ENCODE results near the gene TAX1BP1. TPM values are rescaled to one million over a fixed set of nuclear protein-coding genes. Genes with fewer than 3 reads are reported as not detected.

The TAX1BP1 gene
- total RNA-seq, 1 donor from 2014 or later: 83.6 TPM

- DNase-seq (ENCODE audit: low read depth): no peak
- Histone ChIP-seq H3K27me3 (ENCODE audit: control insufficient read depth, insufficient read depth, low read length) (no peaks in the 10 kb centered on the region), H3K36me3 (ENCODE audit: control insufficient read depth, insufficient read depth, low read length) (no peaks in the 10 kb centered on the region), H3K4me3 (ENCODE audit: low read depth, low read length) (no peak overlapping the region)
- TF ChIP-seq, protein P1, sequence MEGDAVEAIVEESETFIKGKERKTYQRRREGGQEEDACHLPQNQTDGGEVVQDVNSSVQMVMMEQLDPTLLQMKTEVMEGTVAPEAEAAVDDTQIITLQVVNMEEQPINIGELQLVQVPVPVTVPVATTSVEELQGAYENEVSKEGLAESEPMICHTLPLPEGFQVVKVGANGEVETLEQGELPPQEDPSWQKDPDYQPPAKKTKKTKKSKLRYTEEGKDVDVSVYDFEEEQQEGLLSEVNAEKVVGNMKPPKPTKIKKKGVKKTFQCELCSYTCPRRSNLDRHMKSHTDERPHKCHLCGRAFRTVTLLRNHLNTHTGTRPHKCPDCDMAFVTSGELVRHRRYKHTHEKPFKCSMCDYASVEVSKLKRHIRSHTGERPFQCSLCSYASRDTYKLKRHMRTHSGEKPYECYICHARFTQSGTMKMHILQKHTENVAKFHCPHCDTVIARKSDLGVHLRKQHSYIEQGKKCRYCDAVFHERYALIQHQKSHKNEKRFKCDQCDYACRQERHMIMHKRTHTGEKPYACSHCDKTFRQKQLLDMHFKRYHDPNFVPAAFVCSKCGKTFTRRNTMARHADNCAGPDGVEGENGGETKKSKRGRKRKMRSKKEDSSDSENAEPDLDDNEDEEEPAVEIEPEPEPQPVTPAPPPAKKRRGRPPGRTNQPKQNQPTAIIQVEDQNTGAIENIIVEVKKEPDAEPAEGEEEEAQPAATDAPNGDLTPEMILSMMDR (IDR thresholded peaks at IDR 0.05; ENCODE audit: insufficient read depth, low read length, poor library complexity, severe bottlenecking): no peak
These were observed 132.7 kb downstream of the TAX1BP1 start for GRCh38 chr7:27872356-27873275.

DNA sequence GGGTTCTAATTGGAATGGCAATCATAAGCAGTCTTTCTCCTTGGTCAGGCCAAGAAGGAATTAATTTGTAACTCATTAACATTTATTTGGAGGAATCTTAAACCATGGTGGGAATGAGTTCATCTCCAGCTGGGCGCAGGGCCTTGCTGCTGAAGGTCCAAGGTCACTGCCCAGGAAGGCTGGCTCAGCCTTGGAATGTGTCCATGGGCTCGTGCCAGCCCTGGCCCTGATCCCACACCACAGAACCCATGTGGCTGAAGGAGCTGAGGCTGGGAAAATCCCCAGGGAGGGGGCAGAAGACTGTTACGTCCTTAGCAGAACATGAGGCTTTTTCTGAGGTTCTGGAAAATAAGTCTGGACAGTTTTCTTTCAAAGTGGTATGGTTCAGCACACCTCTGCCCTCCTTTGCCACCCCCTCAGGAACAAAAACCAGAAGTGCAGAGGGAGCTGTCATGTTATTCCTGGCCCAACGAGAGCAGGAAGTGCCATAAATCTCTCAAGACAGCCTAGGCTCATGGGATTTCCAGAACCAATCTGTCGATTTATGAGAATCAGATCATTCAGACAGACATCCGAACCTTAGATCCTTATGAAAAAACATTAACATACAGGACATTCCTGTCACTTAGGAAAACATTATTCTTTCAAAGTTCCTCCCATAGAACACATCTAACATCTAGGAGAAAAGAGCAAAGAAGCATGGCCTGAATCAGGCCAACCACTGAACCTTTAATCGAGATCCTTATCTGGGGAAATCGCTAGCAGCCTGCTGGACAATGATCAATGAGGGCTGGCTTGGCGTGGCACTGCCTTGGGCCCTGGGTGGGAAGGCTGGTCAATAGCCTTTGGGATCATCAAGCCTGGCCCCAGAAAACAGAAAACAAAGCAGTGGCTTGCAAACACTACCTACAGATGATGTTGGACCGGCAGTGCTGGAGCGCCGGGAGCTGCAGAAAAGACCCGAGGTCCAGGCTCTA is 134.3 kb downstream of the TAX1BP1 start:
- DNase-seq (ENCODE audit: low read depth): peak; percentile 92

GRCh38 chr7:27875061-27875460 is 135.1 kb downstream of the TAX1BP1 start:
- no peak for DNase-seq (ENCODE audit: low read depth)
- no peak overlapping the region for H3K4me3 ChIP-seq (ENCODE audit: low read depth, low read length)
- no peaks in the 10 kb centered on the region for H3K36me3 ChIP-seq (ENCODE audit: control insufficient read depth, insufficient read depth, low read length)
- TF ChIP-seq, protein P1 (IDR thresholded peaks at IDR 0.05; ENCODE audit: insufficient read depth, low read length, poor library complexity, severe bottlenecking): no peak
- no peaks in the 10 kb centered on the region for H3K27me3 ChIP-seq (ENCODE audit: control insufficient read depth, insufficient read depth, low read length)

More for the DNA sequence above, 134.3 kb downstream of the TAX1BP1 start:
- no peak overlapping the region for H3K4me3 ChIP-seq (ENCODE audit: low read depth, low read length)
- TF ChIP-seq, protein P1 (IDR thresholded peaks at IDR 0.05; ENCODE audit: insufficient read depth, low read length, poor library complexity, severe bottlenecking): no peak
- no peaks in the 10 kb centered on the region for H3K36me3 ChIP-seq (ENCODE audit: control insufficient read depth, insufficient read depth, low read length)
- H3K27me3 ChIP-seq (ENCODE audit: control insufficient read depth, insufficient read depth, low read length): no peaks in the 10 kb centered on the region

DNA sequence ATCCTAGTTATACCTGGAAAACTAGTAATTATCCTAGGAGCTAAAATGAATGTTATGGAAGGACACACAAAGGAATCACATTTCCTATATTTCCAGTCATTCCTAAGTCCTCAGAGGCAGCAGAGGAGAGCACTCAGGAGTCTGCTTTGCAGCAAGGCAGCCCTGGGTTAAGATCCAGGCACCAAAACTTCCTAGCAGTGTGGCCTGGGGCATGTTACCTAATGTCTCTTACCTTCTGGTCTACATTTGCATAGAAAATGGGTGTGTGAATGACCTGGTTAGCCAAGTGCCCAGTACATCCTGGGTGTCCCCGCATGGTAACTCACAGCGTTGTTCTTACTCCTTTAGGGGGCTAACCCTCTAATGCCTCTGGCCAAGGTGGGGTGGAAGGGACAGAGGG is 135.9 kb downstream of the TAX1BP1 start:
- DNase-seq (ENCODE audit: low read depth): no peak
- no peaks in the 10 kb centered on the region for H3K27me3 ChIP-seq (ENCODE audit: control insufficient read depth, insufficient read depth, low read length)
- H3K36me3 ChIP-seq (ENCODE audit: control insufficient read depth, insufficient read depth, low read length): no peaks in the 10 kb centered on the region
- TF ChIP-seq, protein P1 (IDR thresholded peaks at IDR 0.05; ENCODE audit: insufficient read depth, low read length, poor library complexity, severe bottlenecking): no peak
- no peak overlapping the region for H3K4me3 ChIP-seq (ENCODE audit: low read depth, low read length)

DNA sequence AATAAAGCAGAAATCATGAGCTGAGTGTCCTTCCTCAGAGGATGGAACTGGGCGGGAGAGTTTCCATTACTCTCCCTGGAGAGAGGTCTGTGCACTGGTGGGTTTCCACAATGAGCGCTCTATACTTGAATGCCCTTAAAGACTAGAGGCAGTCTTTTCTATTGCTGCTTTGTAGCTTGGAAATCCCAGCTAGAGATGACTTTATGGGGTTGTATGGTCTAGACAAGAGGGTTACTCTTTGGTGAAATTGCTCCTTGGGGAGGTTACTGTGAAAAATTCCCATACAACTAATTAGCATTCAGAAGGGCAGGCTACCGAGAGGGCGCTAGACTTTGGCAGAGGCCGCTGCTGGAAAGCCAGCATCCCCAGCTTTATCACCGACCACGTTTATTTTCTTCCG is 136.8 kb downstream of the TAX1BP1 start:
- no peaks in the 10 kb centered on the region for H3K27me3 ChIP-seq (ENCODE audit: control insufficient read depth, insufficient read depth, low read length)
- TF ChIP-seq, protein P1 (IDR thresholded peaks at IDR 0.05; ENCODE audit: insufficient read depth, low read length, poor library complexity, severe bottlenecking): no peak
- no peak for DNase-seq (ENCODE audit: low read depth)
- no peaks in the 10 kb centered on the region for H3K36me3 ChIP-seq (ENCODE audit: control insufficient read depth, insufficient read depth, low read length)
- H3K4me3 ChIP-seq (ENCODE audit: low read depth, low read length): no peak overlapping the region

Other genes starting within 250 kb of the TAX1BP1 start
- 44.3 and 47.0 TPM in 2 replicates for gene HIBADH, start 77.3 kb upstream of the TAX1BP1 start, total RNA-seq

Measured in kidney epithelial cell (primary cell).